NCI-H2029 treated with DMSO at 0.1 percent for 48 hours (cell line): Measurements from ENCODE around the gene LIN54.

Experiments
- DNase-seq: peaks from one replicate; lab custom pipeline; 2025; lab: John Stamatoyannopoulos, UW

LIN54 gene

DNA sequence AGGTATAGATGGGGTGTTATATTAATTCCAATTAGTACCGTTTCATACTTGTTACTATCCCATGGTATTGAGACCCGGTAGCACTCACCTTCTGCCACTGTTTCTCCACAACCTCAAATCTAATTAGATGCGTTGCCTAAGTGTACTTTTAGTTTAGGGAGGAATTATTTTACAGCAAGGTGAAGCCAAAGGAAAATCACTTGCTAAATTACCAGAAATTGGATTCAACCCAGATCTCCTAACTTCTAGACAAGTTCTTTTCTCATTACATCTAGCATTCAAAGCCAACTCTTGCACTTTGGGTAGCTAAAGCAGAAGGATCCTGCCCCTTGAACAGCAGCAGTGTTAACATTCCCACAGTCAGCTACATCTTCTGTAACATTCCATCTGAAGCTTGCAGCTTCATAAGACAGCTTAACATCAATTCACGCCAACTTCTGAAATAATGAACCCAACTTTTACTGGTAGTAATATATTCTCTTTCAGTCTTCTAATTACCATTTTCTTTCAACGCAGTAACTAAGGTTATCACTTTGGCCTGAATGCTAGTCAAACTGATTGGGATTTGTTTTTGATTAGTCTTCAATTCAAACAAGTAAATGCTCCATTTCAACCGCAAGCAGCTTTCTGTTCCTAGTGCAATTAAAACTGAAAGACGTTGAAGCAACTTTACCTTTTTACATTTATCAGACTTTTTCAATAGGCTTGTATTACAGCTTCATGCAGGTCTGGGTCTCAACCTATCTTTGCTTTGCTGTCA is 118.7 kb downstream of the LIN54 start:
- no peak for DNase-seq

- DNase-seq = peak; percentile 82
Observed at GRCh38 chr4:82890901-82891706, 119.5 kb downstream of the LIN54 start, which contains the start of gene SEC31A. SEC31A (minus strand) TSS chr4:82891153; CDS start chr4:82881936, 9,217 bp downstream.

DNA sequence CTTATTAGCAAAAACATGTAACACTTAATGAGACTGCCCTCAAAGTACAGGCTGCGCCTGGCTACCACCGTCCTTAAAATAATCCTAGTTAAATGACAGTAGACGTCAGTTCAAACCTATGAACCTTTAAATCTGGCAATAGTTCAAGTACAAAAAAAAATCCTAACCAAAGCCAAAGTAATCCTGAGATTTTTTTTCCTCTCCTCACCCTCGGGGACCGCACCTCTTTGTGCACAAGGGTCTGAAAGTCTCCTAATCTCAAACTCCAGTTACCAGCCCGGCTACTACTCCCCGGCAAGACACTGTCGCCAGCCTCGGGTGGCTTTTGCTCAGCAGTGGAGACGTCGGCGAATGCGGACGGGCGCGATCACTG is 120.1 kb downstream of the LIN54 start:
- DNase-seq = peak; percentile 58

GRCh38 chr4:82889287-82889686 is 121.3 kb downstream of the LIN54 start:
- no peak for DNase-seq

GRCh38 chr4:82886147-82886942 is 124.3 kb downstream of the LIN54 start:
- DNase-seq = no peak

DNA sequence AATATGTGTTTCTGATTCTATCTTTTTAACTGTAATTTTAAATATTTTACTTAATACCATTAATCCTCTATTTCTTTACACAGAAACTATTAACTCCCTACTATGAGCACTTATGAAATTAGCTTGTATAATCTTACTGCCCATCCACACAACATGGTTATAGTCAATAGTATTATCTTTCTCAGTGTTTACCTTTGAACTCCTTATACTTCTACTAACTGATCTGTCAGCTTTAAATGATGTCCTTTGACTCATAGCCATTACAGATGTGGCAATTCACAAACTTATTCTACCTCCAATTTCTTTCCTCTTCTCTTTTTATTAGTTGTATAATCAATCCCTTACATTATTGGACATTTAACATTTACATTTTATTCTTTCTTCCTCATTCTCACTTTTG is 125.2 kb downstream of the LIN54 start:
- DNase-seq = no peak
